ENCODE measurements around the gene TYW1.

- TF ChIP-seq TCF7 (CRISPR knock-in tag; IDR thresholded peaks at IDR 0.05; ENCODE audit: low read depth), result no peak
- TF ChIP-seq CTCF (IDR thresholded peaks at IDR 0.05), result no peak
- TF ChIP-seq OVOL2 (CRISPR knock-in tag; IDR thresholded peaks at IDR 0.05; ENCODE audit: borderline replicate concordance), result no peak
- TF ChIP-seq IRF2 (CRISPR knock-in tag; IDR thresholded peaks at IDR 0.05; ENCODE audit: borderline replicate concordance, low read depth), result no peak
- no peak for TF ChIP-seq FOXP1 (CRISPR knock-in tag; IDR thresholded peaks at IDR 0.05; ENCODE audit: borderline replicate concordance)
- no peak for TF ChIP-seq PREB (CRISPR knock-in tag; IDR thresholded peaks at IDR 0.05; ENCODE audit: borderline replicate concordance)
These were observed 25.9 kb downstream of the TYW1 start for GRCh38 chr7:67022511-67022910.
